Astrocyte (in vitro differentiated cells and primary cell): Measurements from ENCODE around the gene MAGEB1.

Experiments
- CTCF ChIP-seq: IDR thresholded peaks from 2 replicates; pipeline ENCODE4 v1.5.1; 2011; ENCODE audit warnings: low read depth, mild to moderate bottlenecking, inconsistent platforms, low read length, moderate library complexity; ENCODE audit not compliant: insufficient read depth
- EZH2 ChIP-seq: IDR thresholded peaks from 2 replicates; pipeline ENCODE4 v1.6.1; 2012; ENCODE audit warnings: mild to moderate bottlenecking, low read length, inconsistent platforms; ENCODE audit not compliant: insufficient read depth

GRCh38 chrX:30224536-30224935 lies 22.4 kb upstream of the MAGEB1 start:
- TF ChIP-seq CTCF (no peak), EZH2 (no peak)
